Measurements from ENCODE around the gene LSAMP. TPM values are rescaled to one million over a fixed set of nuclear protein-coding genes. Genes with fewer than 3 reads are reported as not detected.

The LSAMP gene
- total RNA-seq, 1 experiment from 2014 or later, result 0.90 TPM

DNA sequence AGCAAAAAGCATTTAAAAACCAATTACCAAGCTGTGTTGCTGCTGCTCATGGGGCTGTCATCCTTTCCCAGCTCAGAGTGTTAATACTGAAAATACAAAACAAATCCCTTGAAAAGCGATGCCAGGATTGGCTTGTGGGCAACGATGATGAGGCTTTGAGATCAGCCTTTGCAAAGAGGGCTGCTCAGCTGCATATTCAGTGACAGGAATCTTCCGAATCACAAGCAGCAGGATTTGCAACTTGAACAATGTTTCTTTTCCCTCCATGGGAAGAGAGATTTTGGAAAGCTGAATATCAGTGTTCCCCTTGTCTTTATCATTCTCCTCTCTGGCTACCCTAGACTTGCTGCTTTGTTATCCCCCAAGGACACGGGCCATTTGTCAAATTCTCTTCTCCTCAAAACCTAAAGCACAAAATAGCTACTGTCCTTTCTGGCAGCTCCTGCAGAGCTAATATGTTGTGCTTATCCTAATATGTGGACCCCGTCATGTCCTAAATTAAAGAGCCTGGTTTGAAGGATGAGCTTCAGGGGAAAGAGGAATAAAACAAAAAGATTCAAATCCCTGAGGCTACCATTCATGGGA lies 446.2 kb downstream of the LSAMP start:
- H3K4me1 ChIP-seq (ENCODE audit: insufficient read depth, low read length), result no peaks in the 10 kb centered on the region; the same call in 1 of the 2 replicates
- H2AFZ ChIP-seq (ENCODE audit: low read length), result no peak overlapping the region
- no peak overlapping the region for H4K8ac ChIP-seq (replicated peaks; ENCODE audit: insufficient read length, low read depth, low read length)
- H3K18ac ChIP-seq (ENCODE audit: insufficient read length, low read depth, low read length), result no peak overlapping the region
- Mint-ChIP-seq H3K36me3 (ENCODE audit: insufficient read depth in 1 of 3, low read depth in 3 of 3) (no peaks in the 10 kb centered on the region), H3K9me3 (no peaks in the 10 kb centered on the region; a peak in 1 of 5 replicates), H3K27me3 (ENCODE audit: low read depth) (peaks cover 4% of the 10 kb centered on the region; the same call in 1 of the 2 replicates), H3K27ac (no peak overlapping the region), H3K4me3 (no peak overlapping the region), H3K4me1 (peaks cover 14 to 19% of the 10 kb centered on the region in 2 experiments)
- TF ChIP-seq CTCF (conservative IDR thresholded peaks at IDR 0.05), result no peak
- H3T11ph ChIP-seq (ENCODE audit: low read length), result no peak overlapping the region
- no peak overlapping the region for H3K4me2 ChIP-seq (ENCODE audit: insufficient read depth, insufficient read length, low read length)
- H3K79me2 ChIP-seq (ENCODE audit: insufficient read depth, low read length), result no peaks in the 10 kb centered on the region
- no peak overlapping the region for H3K27ac ChIP-seq (ENCODE audit: insufficient read length, low read depth, low read length)
- H3K4ac ChIP-seq (ENCODE audit: low read depth, low read length), result no peak overlapping the region
- H2AK5ac ChIP-seq (ENCODE audit: insufficient read length, low read length), result no peak overlapping the region
- no peak for DNase-seq
- no peak overlapping the region for H2BK5ac ChIP-seq (ENCODE audit: insufficient read length, low read length)
- no CpG with 5 or more reads among the region's 5 CpGs for WGBS (ENCODE audit: extremely low coverage, insufficient read length, low lambda C conversion rate)
- no peaks in the 10 kb centered on the region for H3K27me3 ChIP-seq (ENCODE audit: insufficient read depth, low read length)
- H2BK12ac ChIP-seq (ENCODE audit: insufficient read length, low read depth, low read length), result no peak overlapping the region
- H3K56ac ChIP-seq (ENCODE audit: insufficient read length, low read depth, low read length), result no peak overlapping the region
- no peak overlapping the region for H4K5ac ChIP-seq (ENCODE audit: insufficient read length, low read depth, low read length)
- no peak overlapping the region for H3K23ac ChIP-seq (ENCODE audit: insufficient read length, low read depth, low read length)
- no peak overlapping the region for H2BK20ac ChIP-seq (ENCODE audit: low read depth, low read length, poor library complexity, severe bottlenecking)
- no peak overlapping the region for H2BK15ac ChIP-seq (ENCODE audit: low read depth, low read length)
- no peak overlapping the region for H3K9ac ChIP-seq (ENCODE audit: extremely low read depth, insufficient read length, low read length)
- no peak overlapping the region for H4K91ac ChIP-seq (ENCODE audit: insufficient read length, low read depth, low read length)
- no peaks in the 10 kb centered on the region for H3K9me3 ChIP-seq (ENCODE audit: control insufficient read depth, low read depth, low read length)
- no peaks in the 10 kb centered on the region for H4K20me1 ChIP-seq (ENCODE audit: control insufficient read depth, insufficient read depth, insufficient read length)
- H3K23me2 ChIP-seq (ENCODE audit: insufficient read length, low read depth, low read length, poor library complexity, severe bottlenecking), result no peaks in the 10 kb centered on the region
- no peak overlapping the region for H2BK120ac ChIP-seq (ENCODE audit: low read depth, low read length, poor library complexity, severe bottlenecking)
- no peak overlapping the region for H3K14ac ChIP-seq (ENCODE audit: insufficient read depth, low read length)
- no peaks in the 10 kb centered on the region for H3K79me1 ChIP-seq (ENCODE audit: insufficient read depth, low read depth, low read length, poor library complexity, severe bottlenecking)
